ENCODE results near the gene IFI6. TPM values are rescaled to one million over a fixed set of nuclear protein-coding genes. Genes with fewer than 3 reads are reported as not detected.

The IFI6 gene
- total and polyA plus RNA-seq, 2 of the 4 experiments (the other 2 are of a cell fraction), result 7.3 to 16.8 TPM

GRCh38 chr1:27630859-27631491 lies 41.0 kb downstream of the IFI6 start:
- ATAC-seq (ENCODE audit: low read depth) (no peak), DNase-seq (no peak)
- Histone ChIP-seq H3K9ac (ENCODE audit: low read depth, low read length) (no peak overlapping the region), H3K23ac (ENCODE audit: low read depth, low read length) (no peak overlapping the region), H3K9me1 (ENCODE audit: insufficient read depth, low read length) (no peaks in the 10 kb centered on the region), H3K79me1 (ENCODE audit: low read depth in 1 of 2, low read length in 2 of 2) (no peaks in the 10 kb centered on the region), H3K27me3 (ENCODE audit: control insufficient read depth, insufficient read depth, low read length) (peaks cover 61% of the 10 kb centered on the region), H3K14ac (replicated peaks; ENCODE audit: low read depth, low read length) (no peak overlapping the region), H2BK5ac (ENCODE audit: low read depth, low read length, poor library complexity, severe bottlenecking) (no peak overlapping the region), H4K5ac (ENCODE audit: low read depth, low read length) (no peak overlapping the region), H2AK9ac (replicated peaks; ENCODE audit: low read depth, low read length, poor library complexity) (no peak overlapping the region), H2AK5ac (ENCODE audit: low read depth, low read length) (no peak overlapping the region), H3K4me3 (ENCODE audit: insufficient read depth, low read depth, low read length) (no peak overlapping the region), H3K4me2 (ENCODE audit: low read depth, low read length) (no peak overlapping the region), H3K56ac (ENCODE audit: extremely low read depth, insufficient read depth, low read length) (no peak overlapping the region), H4K20me1 (ENCODE audit: insufficient read depth, low read length) (no peaks in the 10 kb centered on the region), H3K18ac (ENCODE audit: low read depth, low read length) (no peak overlapping the region), H2AFZ (replicated peaks; ENCODE audit: low read length, poor library complexity) (no peak overlapping the region), H4K8ac (ENCODE audit: low read depth in 2 of 2, low read length in 2 of 2) (no peak overlapping the region), H2BK20ac (ENCODE audit: low read depth, low read length) (no peak overlapping the region), H3K36me3 (ENCODE audit: control insufficient read depth, insufficient read depth, low read length) (no peaks in the 10 kb centered on the region), H2BK120ac (ENCODE audit: low read depth, low read length) (no peak overlapping the region), H2BK15ac (ENCODE audit: low read depth, low read length) (no peak overlapping the region), H3K9me3 (ENCODE audit: control insufficient read depth, insufficient read depth, low read length) (no peaks in the 10 kb centered on the region), H3K4ac (ENCODE audit: low read depth, low read length) (no peak overlapping the region), H3K27ac (ENCODE audit: insufficient read depth, low read length) (no peak overlapping the region), H3K4me1 (ENCODE audit: control insufficient read depth, insufficient read depth, low read length) (no peaks in the 10 kb centered on the region), H4K91ac (ENCODE audit: insufficient read depth, low read depth, low read length) (no peak overlapping the region)
- dilution Hi-C loops (cut with HindIII; ENCODE audit: low sequenced_read_pairs, unreplicated experiment) (no loop called here), in situ Hi-C loops (cut with MboI; ENCODE audit: low sequenced_read_pairs) (no loop called here), intact Hi-C loops (cut with micrococcal nuclease) (no loop called here)
- CTCF ChIA-PET, result no interaction called here
- TF ChIP-seq, protein P1, sequence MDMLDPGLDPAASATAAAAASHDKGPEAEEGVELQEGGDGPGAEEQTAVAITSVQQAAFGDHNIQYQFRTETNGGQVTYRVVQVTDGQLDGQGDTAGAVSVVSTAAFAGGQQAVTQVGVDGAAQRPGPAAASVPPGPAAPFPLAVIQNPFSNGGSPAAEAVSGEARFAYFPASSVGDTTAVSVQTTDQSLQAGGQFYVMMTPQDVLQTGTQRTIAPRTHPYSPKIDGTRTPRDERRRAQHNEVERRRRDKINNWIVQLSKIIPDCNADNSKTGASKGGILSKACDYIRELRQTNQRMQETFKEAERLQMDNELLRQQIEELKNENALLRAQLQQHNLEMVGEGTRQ (IDR thresholded peaks at IDR 0.05; ENCODE audit: low read depth, low read length), result no peak
- TF ChIP-seq RCOR1 (IDR thresholded peaks at IDR 0.05; ENCODE audit: insufficient replicate concordance, low read length) (no peak), SMC3 (IDR thresholded peaks at IDR 0.05; ENCODE audit: low read depth, low read length) (no peak), NFE2L2 (IDR thresholded peaks at IDR 0.05; ENCODE audit: low read depth, low read length) (no peak), RFX5 (IDR thresholded peaks at IDR 0.05; ENCODE audit: low read depth, low read length) (no peak), RAD21 (IDR thresholded peaks at IDR 0.05; ENCODE audit: low read length) (no peak), POLR2A (IDR thresholded peaks at IDR 0.05; ENCODE audit: low read depth, low read length) (no peak), MAZ (IDR thresholded peaks at IDR 0.05; ENCODE audit: borderline replicate concordance, low read depth, low read length) (no peak), FOS (IDR thresholded peaks at IDR 0.05; ENCODE audit: low read depth, low read length) (no peak), MAFK (IDR thresholded peaks at IDR 0.05; ENCODE audit: low read depth, low read length) (no peak), CHD1 (IDR thresholded peaks at IDR 0.05; ENCODE audit: low read depth, low read length) (no peak), BHLHE40 (IDR thresholded peaks at IDR 0.05; ENCODE audit: low read depth, low read length) (no peak), MXI1 (IDR thresholded peaks at IDR 0.05; ENCODE audit: borderline replicate concordance, low read depth, low read length) (no peak), ELK1 (IDR thresholded peaks at IDR 0.05; ENCODE audit: borderline replicate concordance, low read depth, low read length) (no peak), CEBPB (IDR thresholded peaks at IDR 0.05; ENCODE audit: low read depth, low read length) (no peak), CTCF (conservative IDR thresholded peaks at IDR 0.05; ENCODE audit: low read depth, low read length) (no peak)
- POLR2A ChIA-PET (ENCODE audit: unreplicated experiment), result no interaction called here
- BruUV-seq (replicated peaks), result no TSS peak
- WGBS, 2 experiments (ENCODE audit: extremely low coverage in 2 of 2, insufficient read length in 1 of 2), result 60% methylated on average over 1 of the region's 5 CpGs; no CpG with 5 or more reads in 1 of the 2 experiments
